ENCODE results near the gene SYT7. TPM values are rescaled to one million over a fixed set of nuclear protein-coding genes. Genes with fewer than 3 reads are reported as not detected.

Gene SYT7
- polyA plus RNA-seq (2012; ENCODE audit: insufficient read length, low read depth), result 22.1 TPM

- TF ChIP-seq POLR2AphosphoS5 (IDR thresholded peaks at IDR 0.05; ENCODE audit: low read depth, low read length), result no peak
- no peak for TF ChIP-seq TAF1 (IDR thresholded peaks at IDR 0.05; ENCODE audit: borderline replicate concordance, insufficient read depth, low read length)
- no peak for TF ChIP-seq SIN3A (IDR thresholded peaks at IDR 0.05; ENCODE audit: borderline replicate concordance, insufficient read depth, low read length)
- peak; percentile 92 for TF ChIP-seq FOXP2 (optimal IDR thresholded peaks at IDR 0.05; ENCODE audit: borderline replicate concordance, extremely low read depth, extremely low read length, insufficient read depth)
- TF ChIP-seq REST (IDR thresholded peaks at IDR 0.05; ENCODE audit: insufficient read depth in 1 of 2, low read depth in 2 of 2, low read length in 2 of 2), result 0 out of 4 replicates have a peak, but pooled peaks of 1 of the 2 experiments have one; percentile 22
Observed at GRCh38 chr11:61581030-61581928, at the start of gene SYT7. Gene SYT7, minus strand, starts transcription at chr11:61581076. Its CDS starts 256 bp downstream, at chr11:61580820.

- TF ChIP-seq TAF1 (IDR thresholded peaks at IDR 0.05; ENCODE audit: borderline replicate concordance, insufficient read depth, low read length) (no peak), REST (IDR thresholded peaks at IDR 0.05; ENCODE audit: insufficient read depth in 1 of 2, low read depth in 2 of 2, low read length in 2 of 2) (no peak), POLR2AphosphoS5 (IDR thresholded peaks at IDR 0.05; ENCODE audit: low read depth, low read length) (no peak), FOXP2 (optimal IDR thresholded peaks at IDR 0.05; ENCODE audit: borderline replicate concordance, extremely low read depth, extremely low read length, insufficient read depth) (no peak), SIN3A (IDR thresholded peaks at IDR 0.05; ENCODE audit: borderline replicate concordance, insufficient read depth, low read length) (no peak)
Observed at GRCh38 chr11:61630089-61630488, 49.2 kb upstream of the SYT7 start.

- TF ChIP-seq REST (IDR thresholded peaks at IDR 0.05; ENCODE audit: insufficient read depth in 1 of 2, low read depth in 2 of 2, low read length in 2 of 2) (no peak), SIN3A (IDR thresholded peaks at IDR 0.05; ENCODE audit: borderline replicate concordance, insufficient read depth, low read length) (no peak), POLR2AphosphoS5 (IDR thresholded peaks at IDR 0.05; ENCODE audit: low read depth, low read length) (no peak), FOXP2 (optimal IDR thresholded peaks at IDR 0.05; ENCODE audit: borderline replicate concordance, extremely low read depth, extremely low read length, insufficient read depth) (no peak), TAF1 (IDR thresholded peaks at IDR 0.05; ENCODE audit: borderline replicate concordance, insufficient read depth, low read length) (no peak)
Observed at GRCh38 chr11:61629082-61629833, 48.4 kb upstream of the SYT7 start.

GRCh38 chr11:61628662-61628970, 47.7 kb upstream of the SYT7 start:
- TF ChIP-seq SIN3A (IDR thresholded peaks at IDR 0.05; ENCODE audit: borderline replicate concordance, insufficient read depth, low read length) (no peak), REST (IDR thresholded peaks at IDR 0.05; ENCODE audit: insufficient read depth in 1 of 2, low read depth in 2 of 2, low read length in 2 of 2) (no peak), FOXP2 (optimal IDR thresholded peaks at IDR 0.05; ENCODE audit: borderline replicate concordance, extremely low read depth, extremely low read length, insufficient read depth) (no peak), POLR2AphosphoS5 (IDR thresholded peaks at IDR 0.05; ENCODE audit: low read depth, low read length) (no peak), TAF1 (IDR thresholded peaks at IDR 0.05; ENCODE audit: borderline replicate concordance, insufficient read depth, low read length) (no peak)

Data from PFSK-1 (cell line).